GM18498 (cell line): ENCODE measurements around the gene GRID1.
"Not testable (repeated sequence)": the region's sequence is repeated elsewhere in the genome, so short reads cannot be mapped to it uniquely, and the experiment has no call there.

Source experiments
- ATAC-seq: cut with Tn5 transposase; IDR thresholded peaks from one replicate; pipeline ENCODE4 v1.9.1; 2021; ENCODE audit warnings: mild to moderate bottlenecking, moderate library complexity; ENCODE audit not compliant: unreplicated experiment

The GRID1 gene

GRCh38 chr10:86121200-86121599 lies 245.4 kb downstream of the GRID1 start:
- ATAC-seq, result no peak

GRCh38 chr10:86117051-86117450 lies 249.5 kb downstream of the GRID1 start:
- no peak for ATAC-seq

DNA sequence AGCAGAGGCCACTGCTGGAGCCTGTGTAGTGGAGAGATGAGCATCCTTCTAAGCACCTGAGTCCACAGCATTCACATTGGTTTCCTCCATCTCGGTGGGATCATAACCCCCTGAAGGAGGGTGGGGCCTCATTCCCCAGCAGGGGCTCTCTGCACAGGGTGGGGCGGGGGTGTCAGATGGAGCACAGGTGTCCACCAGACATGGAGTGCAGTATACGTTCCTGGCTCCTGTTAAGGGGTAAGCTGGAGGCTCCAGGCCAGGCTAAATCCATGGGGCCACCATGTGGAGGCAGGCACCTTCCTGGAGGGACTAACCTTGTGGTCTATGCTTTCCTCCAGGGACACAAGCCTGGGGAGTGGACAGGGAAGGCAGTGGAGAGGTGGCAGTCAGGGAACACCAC lies 252.6 kb downstream of the GRID1 start:
- ATAC-seq, result no peak

- no peak for ATAC-seq
Observed at GRCh38 chr10:86113501-86113900, 253.1 kb downstream of the GRID1 start.

GRCh38 chr10:86113044-86113443 lies 253.6 kb downstream of the GRID1 start:
- no peak for ATAC-seq

DNA sequence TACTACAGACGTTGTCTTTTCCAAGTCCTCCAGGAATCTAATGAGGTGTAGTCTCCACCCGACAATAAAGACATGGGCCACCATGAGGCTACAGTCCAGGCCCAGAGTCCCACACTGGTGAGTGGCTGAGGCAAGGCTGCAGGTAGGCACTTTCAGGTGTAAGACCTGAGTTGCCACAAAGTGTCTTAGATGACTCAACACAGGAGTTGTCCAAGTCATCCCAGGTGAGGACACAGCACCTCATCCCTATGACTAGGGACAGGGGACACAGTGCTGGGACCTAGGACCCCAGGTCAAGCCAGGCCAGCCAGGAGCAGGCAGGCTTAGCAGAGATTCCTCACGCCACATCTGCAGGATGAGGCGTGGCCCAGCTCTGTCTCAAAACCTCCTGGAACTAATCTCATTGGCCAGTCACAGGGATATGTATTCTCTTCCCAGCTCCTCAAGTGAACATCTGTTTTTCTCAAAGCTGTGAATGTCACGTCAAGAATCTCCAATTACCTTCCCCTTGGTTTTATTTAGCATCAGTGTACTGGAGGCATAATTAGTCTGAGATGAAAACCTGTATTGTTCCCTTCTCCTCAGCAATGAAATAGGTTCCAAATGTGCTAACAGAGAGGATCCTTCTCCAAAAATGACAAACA lies 254.6 kb downstream of the GRID1 start:
- no peak for ATAC-seq

- ATAC-seq, result no peak
Observed at GRCh38 chr10:86110156-86110786, 256.3 kb downstream of the GRID1 start.

- no peak for ATAC-seq
Observed at GRCh38 chr10:86109421-86109820, 257.2 kb downstream of the GRID1 start.

DNA sequence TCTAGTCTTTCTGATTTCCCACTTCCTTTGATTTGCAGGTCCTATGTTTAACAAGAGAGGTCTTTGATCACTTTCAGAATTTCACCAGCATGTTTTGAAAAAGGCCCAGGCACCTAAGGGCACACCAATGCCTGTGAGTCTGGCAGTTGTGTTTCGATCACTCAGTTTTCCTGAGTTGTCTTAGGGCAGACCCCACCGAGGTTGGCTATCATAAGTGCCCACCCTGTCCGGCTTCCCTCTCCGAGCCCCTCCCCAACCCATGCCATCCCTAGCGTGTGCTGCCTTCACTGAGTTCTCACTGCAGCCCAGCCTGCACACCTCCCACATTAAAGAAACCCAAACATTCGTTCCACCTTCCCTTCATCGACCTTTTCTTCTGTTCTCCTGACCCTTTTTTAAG lies 257.9 kb downstream of the GRID1 start:
- no peak for ATAC-seq

- ATAC-seq, result not testable (repeated sequence)
Observed at GRCh38 chr10:86107611-86108310, 258.8 kb downstream of the GRID1 start.

DNA sequence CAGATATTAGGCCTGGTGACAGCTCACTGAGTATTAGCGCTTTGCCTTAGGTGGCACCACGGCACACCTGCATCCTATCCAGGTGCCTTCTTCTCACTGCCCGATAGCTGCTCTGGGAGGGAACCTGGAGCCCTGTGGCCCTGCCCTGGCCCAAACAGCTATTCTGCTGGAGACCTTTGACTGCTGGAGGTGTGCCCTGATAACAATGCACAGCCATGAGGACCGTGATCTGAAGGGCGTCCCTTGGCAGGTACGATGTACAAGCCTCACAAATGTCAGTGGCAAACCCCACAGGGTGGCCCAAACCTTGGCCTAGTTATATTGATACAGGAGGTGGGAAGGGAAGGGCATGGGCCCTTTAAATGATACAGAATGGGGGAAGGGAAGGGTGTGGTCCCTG lies 259.5 kb downstream of the GRID1 start:
- ATAC-seq, result no peak

DNA sequence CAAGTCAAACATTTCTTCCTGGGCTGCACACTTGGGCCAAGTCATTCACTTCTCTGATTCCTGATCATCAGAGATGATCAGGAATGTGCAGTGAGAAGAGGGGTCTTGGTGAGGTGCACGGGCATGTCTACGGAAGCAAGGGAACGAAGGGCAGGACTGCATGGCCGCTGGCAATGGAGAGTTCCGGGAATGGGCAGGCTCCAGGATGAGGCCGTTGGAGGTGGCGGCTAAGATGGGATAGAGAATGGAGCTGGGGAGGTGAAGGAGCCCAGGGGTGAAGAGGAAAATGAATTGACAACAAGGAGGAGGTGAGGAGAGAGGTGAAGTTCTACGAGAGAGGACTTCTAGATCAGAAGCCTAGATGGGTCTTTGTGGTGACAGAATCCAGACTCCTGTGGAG lies 260.0 kb downstream of the GRID1 start:
- ATAC-seq, result no peak

DNA sequence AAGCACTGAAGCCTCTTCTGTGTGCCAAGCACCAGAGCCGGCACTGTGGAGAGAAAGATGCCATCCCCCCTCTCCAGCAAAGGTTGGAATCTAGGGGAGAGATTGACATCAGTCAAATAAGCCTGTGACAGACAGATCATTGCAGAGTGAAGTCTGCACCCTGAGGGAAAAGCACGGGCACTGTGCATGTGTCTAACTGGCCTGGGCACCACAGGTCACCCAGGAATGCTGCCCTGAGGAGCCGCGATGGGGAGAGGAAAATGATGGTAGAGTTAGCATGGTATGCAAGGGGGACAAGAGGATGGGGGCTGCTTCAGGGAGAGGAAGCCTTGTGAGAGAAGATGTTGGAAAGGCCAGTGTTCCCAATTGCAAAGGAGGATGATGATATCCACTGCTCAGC lies 261.0 kb downstream of the GRID1 start:
- no peak for ATAC-seq

DNA sequence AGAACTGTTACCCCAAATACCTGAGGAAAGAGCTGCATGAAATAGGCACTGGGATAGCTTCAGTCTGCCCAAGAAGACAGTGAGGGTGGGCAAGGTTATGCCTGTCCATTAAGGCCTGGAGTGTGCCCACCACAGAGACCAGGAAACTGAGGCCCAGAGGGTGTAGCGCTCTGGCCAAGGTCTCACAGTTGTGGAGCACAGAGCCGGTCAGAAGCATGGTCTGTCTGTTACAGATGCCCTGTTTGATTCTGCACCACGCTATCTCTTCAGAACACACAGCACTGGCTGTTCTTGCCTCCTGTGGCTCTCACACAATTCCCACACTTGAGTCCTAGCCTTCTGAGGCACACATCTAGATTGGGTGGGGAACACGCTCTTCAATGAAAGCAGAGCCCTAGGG lies 261.4 kb downstream of the GRID1 start:
- ATAC-seq, result no peak

DNA sequence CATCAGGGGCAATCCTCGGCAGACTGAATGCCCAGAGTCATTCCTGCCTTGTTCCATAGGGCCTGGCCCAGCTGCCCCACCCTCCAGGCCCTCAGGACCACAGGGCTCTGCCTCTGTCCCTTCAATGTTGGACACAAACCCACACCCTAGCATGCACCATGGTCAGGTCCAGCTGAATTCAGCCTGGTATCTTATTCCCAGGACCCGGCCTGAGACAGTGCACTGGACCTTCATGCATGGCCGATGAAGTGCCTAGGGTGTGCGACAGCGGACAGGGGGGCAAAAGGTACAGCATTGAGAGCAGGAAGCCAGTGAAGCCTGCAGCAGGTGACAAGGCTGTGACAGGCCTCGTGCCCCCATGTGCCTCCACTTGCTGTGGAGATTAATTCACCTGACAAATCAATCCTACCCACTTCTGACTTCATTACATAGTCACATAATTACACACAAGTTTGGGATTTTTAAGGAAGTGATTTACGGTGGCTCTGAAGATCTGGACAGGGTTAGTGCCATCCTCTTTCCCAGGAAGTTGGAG lies 261.9 kb downstream of the GRID1 start:
- no peak for ATAC-seq

DNA sequence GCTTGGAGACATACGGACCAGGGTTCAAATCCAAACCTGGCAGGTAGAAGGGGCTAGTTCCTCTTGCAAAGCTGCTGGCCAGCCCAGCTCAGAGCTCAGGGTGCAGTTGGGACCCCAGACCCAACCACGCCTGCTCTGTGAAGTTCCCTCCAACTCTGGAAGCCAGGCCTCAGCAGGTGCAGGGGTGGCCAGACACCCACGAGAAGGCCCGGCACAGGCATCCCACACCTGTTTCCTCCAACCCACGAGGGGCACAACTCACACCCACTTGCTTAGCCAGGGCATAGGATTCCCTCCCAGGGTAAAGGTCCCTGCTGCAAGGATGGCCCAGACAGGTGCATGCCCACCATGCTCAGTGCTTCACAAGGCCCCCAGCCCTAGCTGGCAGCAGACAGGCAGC lies 262.4 kb downstream of the GRID1 start:
- no peak for ATAC-seq

GRCh38 chr10:86103391-86104101 lies 263.0 kb downstream of the GRID1 start:
- no peak for ATAC-seq

GRCh38 chr10:86102451-86102850 lies 264.1 kb downstream of the GRID1 start:
- no peak for ATAC-seq

DNA sequence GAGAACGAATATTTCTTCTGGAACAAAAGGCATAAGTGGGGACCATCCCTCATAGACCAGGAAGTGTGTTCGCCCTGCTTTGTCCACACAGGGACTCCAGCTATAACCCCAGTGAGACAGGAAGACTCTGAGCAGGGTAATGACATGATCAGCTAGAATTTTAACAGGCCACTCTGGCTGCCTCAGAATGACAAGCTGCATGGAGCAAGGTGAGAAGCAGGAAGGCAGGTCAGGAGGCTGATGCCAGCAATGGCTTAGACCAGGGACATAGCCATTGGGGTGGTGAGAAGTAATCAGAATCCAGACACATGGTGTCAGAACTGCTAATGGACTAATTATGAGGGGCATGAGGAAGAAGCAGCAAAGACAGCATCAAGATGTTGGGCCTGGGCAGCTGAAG lies 264.6 kb downstream of the GRID1 start:
- ATAC-seq, result no peak

- peak; percentile 54 for ATAC-seq
Observed at GRCh38 chr10:86100581-86101061, 266.0 kb downstream of the GRID1 start.
